Daoy (cell line): ENCODE data around the gene SPG21. TPM values are rescaled to one million over a fixed set of nuclear protein-coding genes. Genes with fewer than 3 reads are reported as not detected.
"Not testable (repeated sequence)": the region's sequence is repeated elsewhere in the genome, so short reads cannot be mapped to it uniquely, and the experiment has no call there.

Source experiments
- DNase-seq: peaks from one replicate; pipeline ENCODE4 v3.0.0-alpha.2; 2015; ENCODE audit warnings: low read depth
- total RNA-seq: library from RNA; depleted of rRNA; stranded (reverse); fragments of >200 nt; shearing (Covaris generic); gene quantifications from 2 replicates; pipeline ENCODE4 v1.2.3, GENCODE V29; 2014; rRNA removed

SPG21 gene
- 43.5 and 49.9 TPM in 2 replicates for total RNA-seq

GRCh38 chr15:64989416-64990167 lies at the start of gene SPG21:
Gene SPG21, minus strand, starts transcription at chr15:64989914. Its CDS starts 6,345 bp downstream, at chr15:64983569.
- DNase-seq, result peak; percentile 97

GRCh38 chr15:65038836-65039235 lies 49.1 kb upstream of the SPG21 start:
- no peak for DNase-seq

GRCh38 chr15:65038428-65038827 lies 48.7 kb upstream of the SPG21 start:
- no peak for DNase-seq

- DNase-seq, result no peak
These were observed 47.6 kb upstream of the SPG21 start for GRCh38 chr15:65037309-65037708.

GRCh38 chr15:65034719-65035118 lies 45.0 kb upstream of the SPG21 start:
- DNase-seq, result no peak

- DNase-seq, result peak; percentile 42
These were observed 44.0 kb upstream of the SPG21 start for GRCh38 chr15:65033659-65034269.

GRCh38 chr15:65032801-65033537 lies 43.3 kb upstream of the SPG21 start:
- DNase-seq, result peak; percentile 72

- DNase-seq, result no peak
These were observed 40.1 kb upstream of the SPG21 start for GRCh38 chr15:65029736-65030208.

- DNase-seq, result peak; percentile 91
These were observed 39.4 kb upstream of the SPG21 start, which contains the start of gene MTFMT for GRCh38 chr15:65028921-65029735. Gene MTFMT, minus strand, starts transcription at chr15:65029639. Its CDS starts 26 bp downstream, at chr15:65029613.

- DNase-seq, result no peak
These were observed 38.6 kb upstream of the SPG21 start for GRCh38 chr15:65028338-65028737.

GRCh38 chr15:65027593-65027992 lies 37.9 kb upstream of the SPG21 start:
- DNase-seq, result no peak

- DNase-seq, result no peak
These were observed 37.0 kb upstream of the SPG21 start for GRCh38 chr15:65026756-65027155.

GRCh38 chr15:65021488-65021887 lies 31.8 kb upstream of the SPG21 start:
- DNase-seq, result no peak

- DNase-seq, result no peak
These were observed 30.7 kb upstream of the SPG21 start for GRCh38 chr15:65020419-65020818.

GRCh38 chr15:65011198-65011597 lies 21.5 kb upstream of the SPG21 start:
- DNase-seq, result not testable (repeated sequence)

GRCh38 chr15:65008983-65009382 lies 19.3 kb upstream of the SPG21 start:
- no peak for DNase-seq

- DNase-seq, result no peak
These were observed 17.2 kb upstream of the SPG21 start for GRCh38 chr15:65006876-65007275.

GRCh38 chr15:65004993-65005392 lies 15.3 kb upstream of the SPG21 start:
- no peak for DNase-seq

- no peak for DNase-seq
These were observed 8.1 kb upstream of the SPG21 start for GRCh38 chr15:64997745-64998375.

- DNase-seq, result no peak
These were observed 7.4 kb upstream of the SPG21 start for GRCh38 chr15:64997066-64997465.

GRCh38 chr15:64993290-64993689 lies 3.6 kb upstream of the SPG21 start:
- no peak for DNase-seq
